Activated naive CD8-positive, alpha-beta T cell (primary cell): ENCODE data around the gene NFYC.

ENCODE experiments used
- H3K27ac Mint-ChIP-seq: one replicate; pipeline ENCODE4 v1.8.0; 2021; ENCODE audit warnings: mixed read lengths
- H3K27me3 Mint-ChIP-seq: one replicate; pipeline ENCODE4 v1.8.0; 2021; ENCODE audit warnings: mixed read lengths
- H3K36me3 Mint-ChIP-seq: one replicate; pipeline ENCODE4 v1.8.0; 2021; ENCODE audit warnings: mixed read lengths
- H3K4me1 Mint-ChIP-seq: one replicate; pipeline ENCODE4 v1.8.0; 2021; ENCODE audit warnings: low read depth, mixed read lengths
- H3K4me3 Mint-ChIP-seq: one replicate; pipeline ENCODE4 v1.8.0; 2021; ENCODE audit warnings: mild to moderate bottlenecking, mixed read lengths
- H3K9me3 Mint-ChIP-seq: one replicate; pipeline ENCODE4 v1.8.0; 2021; ENCODE audit warnings: low read depth, mixed read lengths

The NFYC gene

GRCh38 chr1:40783001-40783905, 91.7 kb downstream of the NFYC start, which contains the start of gene KCNQ4:
KCNQ4 (plus strand) TSS chr1:40783787; CDS start chr1:40784094, 307 bp downstream.
- H3K4me3 Mint-ChIP-seq: peak within 1 kb of the TSS; percentile 87
- H3K9me3 Mint-ChIP-seq: no peaks in the 10 kb centered on the region
- peaks cover 9% of the 10 kb centered on the region for H3K4me1 Mint-ChIP-seq
- H3K27me3 Mint-ChIP-seq: peaks cover 6% of the 10 kb centered on the region
- peaks cover 3% of the 10 kb centered on the region for H3K36me3 Mint-ChIP-seq
- H3K27ac Mint-ChIP-seq: peak within 1 kb of the TSS; percentile 69

- no peaks in the 10 kb centered on the region for H3K36me3 Mint-ChIP-seq
- H3K27me3 Mint-ChIP-seq: peaks cover 6% of the 10 kb centered on the region
- H3K4me1 Mint-ChIP-seq: peaks cover 9% of the 10 kb centered on the region
- H3K27ac Mint-ChIP-seq: no peak overlapping the region
- peak overlapping the region; percentile 74 for H3K4me3 Mint-ChIP-seq
- no peaks in the 10 kb centered on the region for H3K9me3 Mint-ChIP-seq
Observed at GRCh38 chr1:40784141-40784770, 92.8 kb downstream of the NFYC start.

- Mint-ChIP-seq H3K4me3 (peak overlapping the region; percentile 74), H3K9me3 (no peaks in the 10 kb centered on the region), H3K36me3 (no peaks in the 10 kb centered on the region), H3K27me3 (peaks cover 6% of the 10 kb centered on the region), H3K27ac (no peak overlapping the region), H3K4me1 (peaks cover 9% of the 10 kb centered on the region)
Observed at GRCh38 chr1:40784771-40785151, 93.3 kb downstream of the NFYC start.

- no peaks in the 10 kb centered on the region for H3K9me3 Mint-ChIP-seq
- peaks cover 9% of the 10 kb centered on the region for H3K4me1 Mint-ChIP-seq
- H3K27ac Mint-ChIP-seq: no peak overlapping the region
- H3K27me3 Mint-ChIP-seq: peaks cover 6% of the 10 kb centered on the region
- no peaks in the 10 kb centered on the region for H3K36me3 Mint-ChIP-seq
- peak overlapping the region; percentile 30 for H3K4me3 Mint-ChIP-seq
Observed at GRCh38 chr1:40785446-40785845, 93.9 kb downstream of the NFYC start.

GRCh38 chr1:40786171-40786994, 94.9 kb downstream of the NFYC start:
- no peak overlapping the region for H3K27ac Mint-ChIP-seq
- no peak overlapping the region for H3K4me3 Mint-ChIP-seq
- no peaks in the 10 kb centered on the region for H3K9me3 Mint-ChIP-seq
- H3K27me3 Mint-ChIP-seq: peaks cover 6% of the 10 kb centered on the region
- peaks cover 9% of the 10 kb centered on the region for H3K4me1 Mint-ChIP-seq
- no peaks in the 10 kb centered on the region for H3K36me3 Mint-ChIP-seq

- Mint-ChIP-seq H3K9me3 (no peaks in the 10 kb centered on the region), H3K4me1 (peaks cover 9% of the 10 kb centered on the region), H3K27me3 (peaks cover 4% of the 10 kb centered on the region), H3K4me3 (no peak overlapping the region), H3K36me3 (no peaks in the 10 kb centered on the region), H3K27ac (no peak overlapping the region)
Observed at GRCh38 chr1:40786995-40787705, 95.6 kb downstream of the NFYC start.

GRCh38 chr1:40787737-40788560, 96.4 kb downstream of the NFYC start:
- Mint-ChIP-seq H3K4me3 (no peak overlapping the region), H3K27ac (no peak overlapping the region), H3K4me1 (peaks cover 8% of the 10 kb centered on the region), H3K36me3 (no peaks in the 10 kb centered on the region), H3K9me3 (no peaks in the 10 kb centered on the region), H3K27me3 (peaks cover 4% of the 10 kb centered on the region)

GRCh38 chr1:40788561-40789341, 97.2 kb downstream of the NFYC start:
- Mint-ChIP-seq H3K9me3 (no peaks in the 10 kb centered on the region), H3K4me1 (peaks cover 10% of the 10 kb centered on the region), H3K27ac (no peak overlapping the region), H3K36me3 (no peaks in the 10 kb centered on the region), H3K27me3 (no peaks in the 10 kb centered on the region), H3K4me3 (no peak overlapping the region)

GRCh38 chr1:40789342-40789598, 97.8 kb downstream of the NFYC start:
- Mint-ChIP-seq H3K27ac (no peak overlapping the region), H3K27me3 (no peaks in the 10 kb centered on the region), H3K9me3 (no peaks in the 10 kb centered on the region), H3K4me3 (no peak overlapping the region), H3K36me3 (no peaks in the 10 kb centered on the region), H3K4me1 (peaks cover 15% of the 10 kb centered on the region)

GRCh38 chr1:40789661-40790430, 98.3 kb downstream of the NFYC start:
- H3K36me3 Mint-ChIP-seq: no peaks in the 10 kb centered on the region
- H3K27me3 Mint-ChIP-seq: no peaks in the 10 kb centered on the region
- H3K4me3 Mint-ChIP-seq: no peak overlapping the region
- no peaks in the 10 kb centered on the region for H3K9me3 Mint-ChIP-seq
- no peak overlapping the region for H3K27ac Mint-ChIP-seq
- H3K4me1 Mint-ChIP-seq: peaks cover 16% of the 10 kb centered on the region

GRCh38 chr1:40792036-40792435, 100.5 kb downstream of the NFYC start:
- Mint-ChIP-seq H3K4me3 (no peak overlapping the region), H3K27ac (no peak overlapping the region), H3K27me3 (no peaks in the 10 kb centered on the region), H3K9me3 (no peaks in the 10 kb centered on the region), H3K4me1 (peaks cover 33% of the 10 kb centered on the region), H3K36me3 (no peaks in the 10 kb centered on the region)

GRCh38 chr1:40793617-40794016, 102.1 kb downstream of the NFYC start:
- Mint-ChIP-seq H3K27ac (no peak overlapping the region), H3K27me3 (no peaks in the 10 kb centered on the region), H3K4me1 (peaks cover 37% of the 10 kb centered on the region), H3K9me3 (no peaks in the 10 kb centered on the region), H3K4me3 (no peak overlapping the region), H3K36me3 (no peaks in the 10 kb centered on the region)

GRCh38 chr1:40794048-40794447, 102.5 kb downstream of the NFYC start:
- Mint-ChIP-seq H3K4me1 (peaks cover 37% of the 10 kb centered on the region), H3K27me3 (no peaks in the 10 kb centered on the region), H3K27ac (no peak overlapping the region), H3K9me3 (no peaks in the 10 kb centered on the region), H3K36me3 (no peaks in the 10 kb centered on the region), H3K4me3 (no peak overlapping the region)
